ENCODE results near the gene DGLUCY. TPM values are rescaled to one million over a fixed set of nuclear protein-coding genes. Genes with fewer than 3 reads are reported as not detected.

Gene DGLUCY
- total RNA-seq, 1 donor from 2014 or later: 20.0 TPM

GRCh38 chr14:91187271-91187670 lies 73.4 kb downstream of the DGLUCY start:
- no peak overlapping the region for H3K27ac Mint-ChIP-seq (ENCODE audit: unreplicated experiment)
- Histone ChIP-seq H3K36me3 (ENCODE audit: insufficient read depth, low read length) (no peaks in the 10 kb centered on the region), H3K4me3 (ENCODE audit: insufficient read depth, low read depth, low read length) (no peak overlapping the region), H3K27ac (ENCODE audit: low read depth, low read length) (no peak overlapping the region), H3K4me2 (ENCODE audit: low read length) (no peak overlapping the region), H3K27me3 (ENCODE audit: insufficient read depth, low read length) (no peaks in the 10 kb centered on the region), H3K79me2 (ENCODE audit: insufficient read depth, low read length) (no peaks in the 10 kb centered on the region), H4K20me1 (ENCODE audit: insufficient read depth, low read length) (no peaks in the 10 kb centered on the region), H3K9ac (ENCODE audit: low read length) (no peak overlapping the region), H2AFZ (ENCODE audit: low read depth, low read length) (no peak overlapping the region), H3K4me1 (ENCODE audit: insufficient read depth, low read length) (no peaks in the 10 kb centered on the region), H3K9me3 (ENCODE audit: insufficient read depth, low read depth, low read length) (no peaks in the 10 kb centered on the region)
- no peaks in the 10 kb centered on the region for H3K9me3 Mint-ChIP-seq (ENCODE audit: unreplicated experiment)
- no peak overlapping the region for H3K4me3 Mint-ChIP-seq (ENCODE audit: unreplicated experiment)
- H3K4me1 Mint-ChIP-seq (ENCODE audit: low read depth, unreplicated experiment): no peaks in the 10 kb centered on the region
- FAIRE-seq (no peak), DNase-seq (ENCODE audit: low read depth) (no peak)
- peaks cover 30% of the 10 kb centered on the region for H3K36me3 Mint-ChIP-seq (ENCODE audit: low read depth, unreplicated experiment)
- H3K27me3 Mint-ChIP-seq (ENCODE audit: low read depth, unreplicated experiment): peaks cover 4% of the 10 kb centered on the region
- TF ChIP-seq EZH2 (IDR thresholded peaks at IDR 0.05; ENCODE audit: insufficient read depth, low read length) (no peak), CTCF (IDR thresholded peaks at IDR 0.05; ENCODE audit: insufficient read depth, low read depth, low read length) (no peak)

GRCh38 chr14:91190853-91191252 lies 77.0 kb downstream of the DGLUCY start:
- Mint-ChIP-seq H3K4me1 (ENCODE audit: low read depth, unreplicated experiment) (peaks cover 6% of the 10 kb centered on the region), H3K4me3 (ENCODE audit: unreplicated experiment) (no peak overlapping the region), H3K9me3 (ENCODE audit: unreplicated experiment) (no peaks in the 10 kb centered on the region), H3K27ac (ENCODE audit: unreplicated experiment) (no peak overlapping the region), H3K36me3 (ENCODE audit: low read depth, unreplicated experiment) (peaks cover 28% of the 10 kb centered on the region), H3K27me3 (ENCODE audit: low read depth, unreplicated experiment) (peaks cover 4% of the 10 kb centered on the region)
- TF ChIP-seq EZH2 (IDR thresholded peaks at IDR 0.05; ENCODE audit: insufficient read depth, low read length) (no peak), CTCF (IDR thresholded peaks at IDR 0.05; ENCODE audit: insufficient read depth, low read depth, low read length) (no peak)
- DNase-seq (ENCODE audit: low read depth) (no peak), FAIRE-seq (no peak)
- H4K20me1 ChIP-seq (ENCODE audit: insufficient read depth, low read length): no peaks in the 10 kb centered on the region
- no peaks in the 10 kb centered on the region for H3K27me3 ChIP-seq (ENCODE audit: insufficient read depth, low read length)
- H3K36me3 ChIP-seq (ENCODE audit: insufficient read depth, low read length): no peaks in the 10 kb centered on the region
- H3K27ac ChIP-seq (ENCODE audit: low read depth, low read length): no peak overlapping the region
- no peak overlapping the region for H3K9ac ChIP-seq (ENCODE audit: low read length)
- H3K9me3 ChIP-seq (ENCODE audit: insufficient read depth, low read depth, low read length): no peaks in the 10 kb centered on the region
- no peak overlapping the region for H3K4me2 ChIP-seq (ENCODE audit: low read length)
- H2AFZ ChIP-seq (ENCODE audit: low read depth, low read length): no peak overlapping the region
- H3K79me2 ChIP-seq (ENCODE audit: insufficient read depth, low read length): no peaks in the 10 kb centered on the region
- H3K4me3 ChIP-seq (ENCODE audit: insufficient read depth, low read depth, low read length): no peak overlapping the region
- H3K4me1 ChIP-seq (ENCODE audit: insufficient read depth, low read length): no peaks in the 10 kb centered on the region

- Histone ChIP-seq H3K4me1 (ENCODE audit: insufficient read depth, low read length) (no peaks in the 10 kb centered on the region), H3K4me2 (ENCODE audit: low read length) (no peak overlapping the region), H3K4me3 (ENCODE audit: insufficient read depth, low read depth, low read length) (no peak overlapping the region), H2AFZ (ENCODE audit: low read depth, low read length) (peak overlapping the region; percentile 34), H3K9ac (ENCODE audit: low read length) (no peak overlapping the region), H4K20me1 (ENCODE audit: insufficient read depth, low read length) (no peaks in the 10 kb centered on the region), H3K27ac (ENCODE audit: low read depth, low read length) (no peak overlapping the region), H3K79me2 (ENCODE audit: insufficient read depth, low read length) (no peaks in the 10 kb centered on the region), H3K9me3 (ENCODE audit: insufficient read depth, low read depth, low read length) (no peaks in the 10 kb centered on the region), H3K36me3 (ENCODE audit: insufficient read depth, low read length) (no peaks in the 10 kb centered on the region), H3K27me3 (ENCODE audit: insufficient read depth, low read length) (no peaks in the 10 kb centered on the region)
- peaks cover 4% of the 10 kb centered on the region for H3K27me3 Mint-ChIP-seq (ENCODE audit: low read depth, unreplicated experiment)
- H3K4me3 Mint-ChIP-seq (ENCODE audit: unreplicated experiment): no peak overlapping the region
- no peaks in the 10 kb centered on the region for H3K9me3 Mint-ChIP-seq (ENCODE audit: unreplicated experiment)
- peaks cover 35% of the 10 kb centered on the region for H3K36me3 Mint-ChIP-seq (ENCODE audit: low read depth, unreplicated experiment)
- H3K27ac Mint-ChIP-seq (ENCODE audit: unreplicated experiment): no peak overlapping the region
- no peak for DNase-seq (ENCODE audit: low read depth)
- peaks cover 6% of the 10 kb centered on the region for H3K4me1 Mint-ChIP-seq (ENCODE audit: low read depth, unreplicated experiment)
- TF ChIP-seq CTCF (IDR thresholded peaks at IDR 0.05; ENCODE audit: insufficient read depth, low read depth, low read length) (no peak), EZH2 (IDR thresholded peaks at IDR 0.05; ENCODE audit: insufficient read depth, low read length) (no peak)
- FAIRE-seq: no peak
Measured at GRCh38 chr14:91193069-91193468, 79.2 kb downstream of the DGLUCY start.
